T-helper 17 cell (primary cell): ENCODE measurements around the gene FIS1. TPM values are rescaled to one million over a fixed set of nuclear protein-coding genes. Genes with fewer than 3 reads are reported as not detected.
"Not testable (repeated sequence)": the region's sequence is repeated elsewhere in the genome, so short reads cannot be mapped to it uniquely, and the experiment has no call there.

Experiments used
- ATAC-seq: fragments of 150-1000 bp; cut with Tn5 transposase; 2 replicates; pipeline ENCODE4 v1.10.0; 2021; ENCODE audit warnings: mild to moderate bottlenecking, moderate library complexity
- DNase-seq, 3 donors: peaks; one replicate each; pipeline versions ENCODE4 v3.0.0 to v3.0.0-alpha.2; 2020 to 2021
- H3K9me3 ChIP-seq: one replicate; pipeline ENCODE4 v1.7.0; 2013; ENCODE audit warnings: low read length, mild to moderate bottlenecking; ENCODE audit not compliant: control insufficient read depth, poor library complexity, severe bottlenecking
- H3K27ac Mint-ChIP-seq: one replicate; pipeline ENCODE4 v1.8.0; 2022; ENCODE audit warnings: mild to moderate bottlenecking, moderate library complexity, mixed read lengths
- H3K27me3 Mint-ChIP-seq: one replicate; pipeline ENCODE4 v1.8.0; 2022; ENCODE audit warnings: mixed read lengths
- H3K36me3 Mint-ChIP-seq: one replicate; pipeline ENCODE4 v1.8.0; 2022; ENCODE audit warnings: low read depth, mixed read lengths
- H3K4me1 Mint-ChIP-seq: one replicate; pipeline ENCODE4 v1.8.0; 2022; ENCODE audit warnings: mild to moderate bottlenecking, mixed read lengths
- H3K4me3 Mint-ChIP-seq: one replicate; pipeline ENCODE4 v1.8.0; 2022; ENCODE audit warnings: mild to moderate bottlenecking, moderate library complexity, mixed read lengths
- total RNA-seq, 4 donors: library from RNA in 2 of 4; stranded (reverse) in 2 of 4; gene quantifications; one replicate each; pipeline ENCODE4 v1.2.3 and lab custom pipeline; 2022 to 2026

FIS1 gene
- total RNA-seq (10 to 100 TPM; 80.5 to 90.7 TPM), total RNA-seq (lab: John Stamatoyannopoulos, UW) (36.1 to 66.9 reads per million in 2 donors)

- peak; percentile 96 for ATAC-seq
Measured at GRCh38 chr7:101244375-101245146, at the start of gene FIS1. TSS of gene FIS1 (minus strand) at chr7:101245081. CDS start at chr7:101245004, 77 bp downstream.

GRCh38 chr7:101294039-101294831 is 49.4 kb upstream of the FIS1 start:
- DNase-seq (no peak), ATAC-seq (no peak)
- Mint-ChIP-seq H3K27ac (no peak overlapping the region), H3K4me1 (peaks cover 10% of the 10 kb centered on the region), H3K36me3 (peaks cover 8% of the 10 kb centered on the region), H3K4me3 (no peak overlapping the region), H3K27me3 (peaks cover 71% of the 10 kb centered on the region)
- H3K9me3 ChIP-seq = no peaks in the 10 kb centered on the region

More at GRCh38 chr7:101244375-101245146, at the start of gene FIS1:
- Mint-ChIP-seq H3K27ac (peak within 1 kb of the TSS; percentile 92), H3K4me1 (peaks cover 19% of the 10 kb centered on the region), H3K27me3 (no peaks in the 10 kb centered on the region), H3K4me3 (peak within 1 kb of the TSS; percentile 94), H3K36me3 (peaks cover 2% of the 10 kb centered on the region)
- no peaks in the 10 kb centered on the region for H3K9me3 ChIP-seq
- peak; percentile 86 to 92 (median 87) for DNase-seq

- not testable (repeated sequence) for H3K4me3 Mint-ChIP-seq, ATAC-seq, DNase-seq, H3K36me3 Mint-ChIP-seq, H3K27ac Mint-ChIP-seq, H3K9me3 ChIP-seq, H3K4me1 Mint-ChIP-seq
- H3K27me3 Mint-ChIP-seq = peaks cover 71% of the 10 kb centered on the region
Measured at GRCh38 chr7:101293069-101294021, 48.5 kb upstream of the FIS1 start.

- not testable (repeated sequence) for H3K4me1 Mint-ChIP-seq, DNase-seq, H3K4me3 Mint-ChIP-seq, H3K27ac Mint-ChIP-seq, H3K36me3 Mint-ChIP-seq, H3K9me3 ChIP-seq, ATAC-seq
- peaks cover 65% of the 10 kb centered on the region for H3K27me3 Mint-ChIP-seq
Measured at GRCh38 chr7:101292566-101292965, 47.7 kb upstream of the FIS1 start.

- not testable (repeated sequence) for H3K9me3 ChIP-seq, H3K36me3 Mint-ChIP-seq, H3K27ac Mint-ChIP-seq
- peaks cover 11% of the 10 kb centered on the region for H3K4me1 Mint-ChIP-seq
- ATAC-seq (peak; percentile 77), DNase-seq (peak; percentile 33 to 52 (median 46))
- H3K27me3 Mint-ChIP-seq = peaks cover 62% of the 10 kb centered on the region
- peak overlapping the region; percentile 39 for H3K4me3 Mint-ChIP-seq
Measured at GRCh38 chr7:101290186-101291037, 45.5 kb upstream of the FIS1 start.

- H3K27ac Mint-ChIP-seq, DNase-seq, H3K9me3 ChIP-seq, H3K4me3 Mint-ChIP-seq, ATAC-seq, H3K36me3 Mint-ChIP-seq: not testable (repeated sequence)
- peaks cover 11% of the 10 kb centered on the region for H3K4me1 Mint-ChIP-seq
- peaks cover 55% of the 10 kb centered on the region for H3K27me3 Mint-ChIP-seq
Measured at GRCh38 chr7:101289687-101290086, 44.8 kb upstream of the FIS1 start.

- ATAC-seq (no peak), DNase-seq (no peak)
- no peaks in the 10 kb centered on the region for H3K9me3 ChIP-seq
- Mint-ChIP-seq H3K27ac (no peak overlapping the region), H3K36me3 (peaks cover 6% of the 10 kb centered on the region), H3K27me3 (peaks cover 42% of the 10 kb centered on the region), H3K4me3 (no peak overlapping the region), H3K4me1 (peaks cover 11% of the 10 kb centered on the region)
Measured at GRCh38 chr7:101288439-101288838, 43.6 kb upstream of the FIS1 start.

GRCh38 chr7:101287032-101287431 is 42.2 kb upstream of the FIS1 start:
- H3K36me3 Mint-ChIP-seq = peaks cover 6% of the 10 kb centered on the region
- no peak overlapping the region for H3K27ac Mint-ChIP-seq
- no peak for DNase-seq

GRCh38 chr7:101285880-101286279 is 41.0 kb upstream of the FIS1 start:
- not testable (repeated sequence) for H3K9me3 ChIP-seq, H3K27ac Mint-ChIP-seq, ATAC-seq, H3K36me3 Mint-ChIP-seq, DNase-seq, H3K4me3 Mint-ChIP-seq
- peaks cover 16% of the 10 kb centered on the region for H3K4me1 Mint-ChIP-seq
- H3K27me3 Mint-ChIP-seq = peaks cover 26% of the 10 kb centered on the region

More at GRCh38 chr7:101287032-101287431, 42.2 kb upstream of the FIS1 start:
- H3K27me3 Mint-ChIP-seq = peaks cover 36% of the 10 kb centered on the region
- H3K9me3 ChIP-seq = no peaks in the 10 kb centered on the region
- no peak for ATAC-seq
- H3K4me1 Mint-ChIP-seq = peaks cover 16% of the 10 kb centered on the region
- no peak overlapping the region for H3K4me3 Mint-ChIP-seq

- no peaks in the 10 kb centered on the region for H3K9me3 ChIP-seq
- H3K27me3 Mint-ChIP-seq = peaks cover 19% of the 10 kb centered on the region
- DNase-seq (no peak), ATAC-seq (no peak)
- H3K36me3 Mint-ChIP-seq = peaks cover 3% of the 10 kb centered on the region
- H3K27ac Mint-ChIP-seq = no peak overlapping the region
- no peak overlapping the region for H3K4me3 Mint-ChIP-seq
- peaks cover 10% of the 10 kb centered on the region for H3K4me1 Mint-ChIP-seq
Measured at GRCh38 chr7:101285171-101285570, 40.3 kb upstream of the FIS1 start.

- peaks cover 26% of the 10 kb centered on the region for H3K27me3 Mint-ChIP-seq
- not testable (repeated sequence) for H3K4me1 Mint-ChIP-seq, H3K36me3 Mint-ChIP-seq, ATAC-seq, DNase-seq, H3K9me3 ChIP-seq, H3K27ac Mint-ChIP-seq, H3K4me3 Mint-ChIP-seq
Measured at GRCh38 chr7:101280912-101281311, 36.0 kb upstream of the FIS1 start.
